GM21737 (cell line): ENCODE measurements around the gene RDM1.
"Not testable (repeated sequence)": the region's sequence is repeated elsewhere in the genome, so short reads cannot be mapped to it uniquely, and the experiment has no call there.

Experiments used
- ATAC-seq: cut with Tn5 transposase; IDR thresholded peaks from one replicate; pipeline ENCODE4 v1.9.1; 2021; ENCODE audit warnings: mild to moderate bottlenecking, moderate library complexity; ENCODE audit not compliant: unreplicated experiment

Gene RDM1

DNA sequence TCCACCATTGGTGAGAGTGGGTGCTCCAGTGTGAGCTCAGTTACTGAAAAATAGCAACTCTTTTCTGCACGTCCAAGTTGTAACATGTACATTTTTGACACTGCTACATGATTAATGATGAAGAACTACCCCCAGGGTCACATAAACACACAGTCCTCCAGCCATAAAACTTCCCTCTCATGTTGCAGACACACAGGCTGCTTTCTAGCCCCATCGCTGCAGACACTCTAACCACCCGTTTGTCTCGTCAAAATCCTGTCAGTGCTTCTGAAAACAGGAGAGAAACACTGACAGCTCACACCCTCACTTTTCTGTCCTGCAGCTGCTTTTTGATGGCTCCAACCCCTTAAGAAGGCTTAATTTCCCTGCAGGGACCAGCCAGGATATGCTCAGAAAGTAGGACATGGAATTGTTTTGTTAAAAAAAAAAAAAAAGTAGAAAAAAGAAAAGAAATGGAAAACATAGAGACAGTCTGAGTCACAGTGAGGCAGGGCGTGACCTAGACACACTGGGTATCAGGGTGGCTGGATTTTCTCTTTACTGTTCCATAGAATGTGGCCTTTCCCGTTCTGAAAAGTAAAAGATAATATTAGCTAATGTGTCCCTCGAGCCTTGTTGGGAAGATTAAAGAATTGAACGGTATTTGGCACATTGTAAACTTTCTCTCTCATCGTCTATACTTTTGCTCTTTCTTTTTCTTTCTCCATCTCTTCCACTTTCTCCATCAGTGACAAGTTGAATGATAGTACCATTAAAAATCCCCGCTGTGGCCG lies 29.7 kb downstream of the RDM1 start:
- no peak for ATAC-seq

GRCh38 chr17:35900280-35900679 lies 30.3 kb downstream of the RDM1 start:
- ATAC-seq = no peak

DNA sequence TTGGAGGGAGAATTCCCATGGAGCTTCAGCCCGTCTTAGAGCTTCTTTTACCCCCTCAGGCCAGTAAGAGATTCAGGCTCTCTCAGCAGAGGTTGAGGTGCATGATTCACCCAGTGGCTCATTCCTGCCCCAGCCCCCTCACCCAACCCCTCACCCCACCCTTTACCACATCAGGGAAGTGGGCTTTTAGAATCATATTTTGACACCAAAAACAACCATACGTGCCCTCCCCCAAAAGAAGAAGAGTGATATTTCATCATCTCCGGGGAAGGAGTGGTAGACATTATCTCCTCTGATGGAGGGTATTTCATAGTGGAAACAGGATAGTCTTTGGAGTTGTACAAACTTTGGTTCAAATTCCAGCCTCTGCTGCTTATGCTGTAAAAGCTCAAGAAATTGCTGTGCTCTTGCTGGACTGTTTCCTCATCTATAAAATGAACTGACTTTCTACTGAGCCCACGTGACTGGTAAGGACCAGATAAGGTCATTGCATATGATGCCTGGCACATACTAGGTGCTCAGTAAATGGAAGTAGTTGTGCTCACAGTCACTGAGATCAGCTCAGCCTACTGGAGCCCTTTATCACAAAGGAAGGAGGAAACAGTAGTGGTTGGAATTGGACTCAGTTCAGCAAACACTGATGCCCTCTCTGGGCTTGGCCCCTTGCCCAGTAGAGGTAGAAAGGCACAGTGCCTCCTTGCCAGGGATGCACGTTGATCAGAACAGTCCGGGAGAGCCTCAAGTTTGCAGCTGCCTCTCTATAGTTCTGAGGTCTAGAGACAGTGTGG lies 32.1 kb downstream of the RDM1 start:
- no peak for ATAC-seq

- ATAC-seq = not testable (repeated sequence)
Observed at GRCh38 chr17:35897772-35898171, 32.8 kb downstream of the RDM1 start.

DNA sequence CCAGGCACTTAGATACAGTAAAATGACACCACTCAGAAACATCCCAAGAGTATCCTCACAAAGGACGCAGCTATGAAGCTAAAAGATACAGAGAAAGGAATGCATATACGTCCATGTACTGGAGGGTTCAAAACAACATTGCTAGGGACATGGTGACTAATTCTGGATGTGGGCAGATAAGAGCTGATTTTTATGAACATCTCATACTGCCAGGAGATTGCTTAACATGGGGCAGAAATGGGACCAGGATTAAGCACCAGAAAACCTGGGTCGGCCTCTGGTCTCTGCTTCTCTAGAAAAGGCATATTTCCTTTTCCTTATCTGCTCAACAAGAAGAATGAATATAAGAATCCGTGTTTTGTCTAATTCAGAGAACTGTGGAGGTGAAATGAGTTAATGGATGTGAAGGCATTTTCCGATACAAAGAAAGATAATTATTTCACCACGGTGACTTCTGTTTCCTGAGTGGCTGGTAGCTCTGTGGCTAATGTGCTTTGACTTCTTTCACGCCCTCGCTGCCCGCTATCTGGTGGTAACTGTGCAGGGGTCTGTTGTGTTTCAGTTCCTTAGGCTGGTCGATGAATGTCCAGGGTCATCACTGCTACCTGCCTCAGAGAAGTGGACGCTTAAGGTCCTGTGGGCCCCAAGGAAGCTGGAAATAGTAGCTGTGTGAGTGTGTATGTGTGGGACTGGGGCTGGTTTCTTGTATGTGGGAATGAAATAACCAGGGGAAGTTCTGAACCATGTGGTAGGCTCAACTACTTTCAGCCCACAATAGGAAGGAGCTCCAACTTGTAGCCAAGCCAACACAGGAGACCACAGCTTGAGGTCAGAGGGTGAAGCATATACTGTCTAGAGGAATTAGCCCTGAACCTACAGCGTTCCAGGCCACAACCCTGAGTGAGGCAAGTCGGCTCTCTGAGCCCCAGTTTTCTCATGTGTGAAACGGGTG lies 34.7 kb downstream of the RDM1 start:
- ATAC-seq = no peak

- no peak for ATAC-seq
Observed at GRCh38 chr17:35894206-35894605, 36.4 kb downstream of the RDM1 start.

- ATAC-seq = no peak
Observed at GRCh38 chr17:35893751-35894150, 36.8 kb downstream of the RDM1 start.

DNA sequence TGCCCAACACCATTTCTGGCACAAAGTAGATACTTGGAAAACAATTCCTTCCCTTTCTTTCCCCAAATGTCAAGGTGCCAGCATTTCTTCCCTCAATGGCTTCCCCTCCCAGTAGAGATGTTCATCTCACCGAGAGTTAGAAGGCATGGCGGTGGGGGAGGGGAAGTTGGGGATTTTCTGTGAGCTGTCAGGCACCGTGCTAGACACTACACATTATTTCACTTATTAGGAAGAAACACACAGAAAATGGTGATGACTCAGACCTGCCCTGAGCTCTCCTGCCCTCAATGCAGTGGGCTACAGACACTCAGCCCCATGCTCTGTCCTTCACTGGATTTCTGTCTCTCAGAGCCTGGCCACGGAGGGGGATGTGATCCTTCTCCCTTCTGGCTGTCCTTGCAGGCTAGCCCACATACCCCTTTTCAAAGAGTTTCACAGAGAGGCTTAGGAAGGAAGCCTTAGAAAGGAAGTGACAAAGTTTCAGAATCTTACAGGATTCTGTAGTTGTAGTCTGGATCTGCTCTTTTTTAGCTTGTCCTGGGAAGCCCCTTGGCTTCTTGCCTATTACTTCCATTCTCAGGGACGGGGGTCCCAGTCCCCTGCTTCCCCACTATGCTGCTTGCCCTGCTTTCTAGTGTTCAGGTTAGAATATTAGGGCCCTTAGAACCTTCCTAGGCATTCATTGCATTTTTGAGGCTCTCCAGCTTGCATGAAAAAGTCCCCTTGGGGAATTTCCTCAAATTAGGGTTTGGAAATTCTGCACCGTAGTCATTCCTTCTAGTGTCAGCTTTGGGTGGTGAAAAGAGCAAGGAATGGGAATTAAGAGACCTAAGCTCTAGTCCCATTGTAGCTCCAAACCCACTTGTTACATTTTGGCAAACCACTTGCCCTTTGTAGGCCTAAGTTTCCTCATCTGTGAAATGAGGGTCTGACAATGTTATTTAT lies 38.2 kb downstream of the RDM1 start:
- ATAC-seq = no peak

DNA sequence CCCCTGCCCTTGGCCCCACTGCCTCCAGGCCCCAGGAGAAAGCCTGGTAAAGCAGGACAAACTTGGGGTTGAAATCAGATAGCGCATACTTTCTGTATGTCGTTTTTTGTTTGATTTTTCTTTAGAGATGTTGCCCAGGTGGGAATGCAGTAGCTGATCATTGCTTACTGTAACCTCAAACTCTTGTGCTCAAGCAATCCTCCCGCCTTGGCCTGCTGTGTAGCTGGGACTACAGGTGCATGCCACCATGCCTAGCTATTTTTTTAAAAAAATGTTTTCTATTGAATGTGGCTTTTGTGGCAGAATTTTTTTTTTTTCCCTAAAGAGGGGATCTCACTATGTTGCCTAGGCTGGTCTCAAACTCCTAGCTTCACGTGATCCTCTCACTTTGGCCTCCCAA lies 39.3 kb downstream of the RDM1 start:
- ATAC-seq = no peak

DNA sequence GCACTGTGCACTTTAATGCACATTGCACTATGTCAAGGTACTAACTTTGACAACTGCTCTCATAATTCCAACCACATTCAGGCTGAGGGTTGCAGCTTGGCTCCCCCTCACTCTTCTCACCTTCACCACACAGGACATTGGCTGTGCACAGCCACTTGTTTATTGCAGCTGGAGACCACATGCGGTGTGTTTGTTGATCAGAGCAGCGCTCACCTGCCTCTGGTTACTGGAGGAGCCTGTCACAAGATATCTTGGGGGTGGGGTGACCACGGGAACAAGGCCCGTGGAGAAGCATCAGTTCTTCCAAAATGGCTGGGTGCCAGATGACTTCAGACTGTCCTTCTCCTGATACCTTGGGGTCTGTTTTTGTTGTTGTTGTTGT lies 39.8 kb downstream of the RDM1 start:
- no peak for ATAC-seq

DNA sequence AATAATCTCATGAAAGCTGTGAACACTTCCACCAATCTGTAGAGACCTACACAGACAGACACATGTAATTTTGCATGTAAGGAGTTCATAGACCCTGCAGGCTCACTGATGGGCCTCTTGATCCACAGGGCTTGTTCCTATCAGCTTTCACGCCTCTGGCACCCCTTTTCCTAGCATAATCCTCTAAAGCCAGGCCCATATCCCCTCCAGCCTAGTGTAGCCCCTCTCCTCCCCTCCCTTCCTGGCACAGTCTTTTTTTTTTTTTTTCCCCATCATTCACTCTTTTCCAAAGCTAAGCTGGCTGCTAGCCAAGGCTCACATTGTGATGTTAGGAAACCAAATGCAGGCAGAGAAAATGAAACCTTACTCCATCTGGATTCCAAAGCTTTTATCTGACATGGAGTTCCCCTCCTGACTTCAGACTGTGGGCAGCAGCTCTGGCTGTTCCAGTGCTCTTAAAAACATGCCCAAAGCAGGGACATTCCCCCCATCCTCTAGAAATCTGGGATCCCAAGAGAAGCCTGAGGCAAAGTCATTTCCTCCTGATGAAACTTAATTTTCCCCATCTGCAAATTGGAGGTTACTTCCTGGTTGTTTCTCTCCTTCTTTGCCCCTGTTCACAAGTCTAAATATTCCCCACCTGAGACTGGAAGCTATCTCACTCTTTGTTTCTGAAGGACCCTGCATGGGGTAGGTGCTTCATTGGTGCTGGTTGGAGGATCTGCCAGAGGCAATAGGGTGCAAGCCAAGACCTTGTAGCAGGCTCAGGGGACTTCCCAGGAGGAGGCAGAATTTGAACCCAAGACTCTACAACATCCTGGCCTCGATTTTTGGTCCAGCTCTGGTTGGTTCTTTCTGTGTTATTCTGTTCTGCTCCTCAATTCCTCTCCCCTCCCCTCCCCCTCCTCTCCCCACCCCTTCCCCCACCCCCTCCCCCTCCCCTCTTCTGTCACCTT lies 40.5 kb downstream of the RDM1 start:
- no peak for ATAC-seq

DNA sequence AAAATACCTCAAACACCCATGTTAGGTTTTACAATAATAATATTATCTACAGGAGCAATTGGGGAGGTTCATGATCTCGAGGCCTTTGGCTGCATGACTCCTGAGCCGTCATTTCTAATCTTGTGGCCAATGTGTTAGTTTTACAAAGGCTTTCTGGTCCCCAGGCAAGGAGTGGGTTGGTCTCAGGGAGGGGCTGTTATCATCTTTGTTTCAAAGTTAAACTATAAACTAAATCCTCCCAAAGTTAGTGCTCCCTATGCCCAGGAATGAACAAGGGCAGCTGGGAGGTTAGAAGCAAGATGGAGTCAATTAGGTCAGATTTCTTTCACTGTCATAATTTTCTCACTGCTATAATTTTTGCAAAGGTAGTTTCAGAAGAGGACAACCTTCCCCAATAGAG lies 41.3 kb downstream of the RDM1 start:
- ATAC-seq = no peak

DNA sequence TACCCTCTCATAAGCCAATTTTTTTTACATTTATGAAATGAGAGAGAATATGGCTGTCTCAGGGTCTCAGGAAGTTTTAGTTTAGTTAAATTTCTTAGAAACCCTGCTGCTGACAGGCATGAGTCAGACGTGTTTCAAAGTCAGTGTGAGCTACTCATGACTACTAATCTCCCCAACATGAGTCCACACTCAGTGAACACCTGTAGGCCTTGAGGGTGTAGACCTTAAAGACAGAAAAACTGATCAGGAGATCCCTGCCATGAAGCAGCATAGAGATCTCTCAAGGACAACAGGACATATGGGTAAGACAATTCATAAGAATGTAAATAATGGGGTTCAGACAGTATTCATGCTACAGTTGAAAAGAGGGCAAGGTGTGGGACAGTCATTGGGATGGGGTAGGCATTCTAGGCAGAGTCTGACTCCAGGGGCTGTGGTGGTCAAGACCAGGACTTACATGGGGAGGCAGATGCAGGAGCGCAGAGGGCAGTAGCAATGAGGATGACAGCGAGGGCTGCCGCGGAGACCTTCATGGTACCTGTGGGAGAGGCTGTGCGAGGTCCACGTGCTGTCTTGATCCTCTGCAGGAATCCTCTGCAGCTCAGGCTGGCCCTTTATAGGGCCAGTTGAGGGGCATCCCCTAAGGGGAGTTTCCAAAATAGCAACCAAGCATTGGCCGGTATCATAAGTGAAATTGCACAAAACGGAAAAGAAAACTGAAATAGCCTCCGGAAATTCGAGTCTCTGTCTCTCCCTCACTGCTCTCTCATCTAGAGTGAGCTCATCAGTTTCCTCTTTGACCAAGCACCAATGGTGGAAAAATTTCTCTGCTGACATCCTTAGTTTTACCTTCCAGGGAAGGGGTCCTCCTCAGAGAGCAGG lies 50.6 kb downstream of the RDM1 start, which contains the start of gene CCL5:
Gene CCL5, minus strand, starts transcription at position 588 of the 882 bp plus-strand sequence.
- peak; percentile 77 for ATAC-seq

GRCh38 chr17:35878361-35878760 lies 52.2 kb downstream of the RDM1 start:
- ATAC-seq = no peak

DNA sequence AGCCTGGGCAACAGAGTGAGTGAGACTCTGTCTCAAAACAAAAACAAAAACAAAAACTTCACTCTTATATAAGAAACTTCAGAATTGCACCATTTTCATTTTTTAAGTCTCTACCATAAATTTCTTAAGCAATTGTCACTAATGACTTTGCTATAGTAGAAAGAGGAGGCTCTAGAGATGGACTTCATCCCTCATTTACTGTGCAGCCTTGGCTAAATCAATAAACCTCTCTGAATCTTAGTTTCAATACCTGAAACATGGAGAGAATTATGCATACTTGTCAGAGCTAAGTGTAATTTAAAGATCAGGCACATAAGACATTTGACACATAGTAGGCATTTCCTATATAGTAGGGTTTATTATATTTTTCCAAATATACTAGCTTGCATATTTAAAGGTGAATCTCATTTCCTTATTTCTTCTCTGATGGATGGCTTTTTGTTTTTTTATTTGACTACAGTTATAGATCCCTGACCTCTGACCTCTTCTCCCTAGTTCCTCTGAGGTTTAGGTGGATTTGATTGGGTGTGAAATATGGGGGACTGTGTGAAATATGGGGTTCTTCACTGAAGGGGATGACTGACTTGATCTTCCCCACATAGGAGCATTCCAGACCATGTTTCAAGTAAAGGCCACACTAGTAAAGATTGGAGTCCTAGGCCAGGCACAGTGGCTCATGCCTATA lies 53.1 kb downstream of the RDM1 start:
- ATAC-seq = no peak

- no peak for ATAC-seq
Observed at GRCh38 chr17:35876534-35876933, 54.0 kb downstream of the RDM1 start.

DNA sequence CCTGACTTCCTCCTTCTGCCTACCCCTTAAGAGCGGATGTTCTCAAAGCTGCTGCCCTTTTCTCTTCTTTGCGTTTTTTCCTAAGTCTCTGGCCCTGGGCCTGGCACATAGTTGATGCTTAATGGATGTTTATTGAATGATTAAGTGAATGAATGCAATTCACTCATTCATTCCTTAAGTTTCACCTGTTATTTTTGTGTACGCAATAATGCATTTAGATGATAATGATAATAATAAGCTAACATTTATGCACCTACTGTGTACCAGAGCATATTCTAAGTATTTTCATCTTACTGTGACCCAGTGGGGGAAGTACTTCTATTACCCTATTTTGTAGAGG lies 54.8 kb downstream of the RDM1 start:
- no peak for ATAC-seq
